Neuronal stem cell (in vitro differentiated cells): Measurements from ENCODE around the gene CTXND1.
A peak's percentile ranks its signal among the peaks of the same experiment; 100 is the strongest.

Experiments used
- DNase-seq: peaks from one replicate; pipeline ENCODE4 v3.0.0-alpha.2; 2013; ENCODE audit warnings: low spot score
- H2AFZ ChIP-seq: one replicate; pipeline ENCODE4 v1.6.1; 2013; ENCODE audit warnings: mild to moderate bottlenecking, low read length, inconsistent platforms
- H2AK5ac ChIP-seq: 2 replicates; pipeline ENCODE4 v1.6.1; 2013; ENCODE audit warnings: low read depth, mild to moderate bottlenecking, inconsistent platforms, low read length, moderate library complexity, mixed read lengths
- H2BK120ac ChIP-seq: 2 replicates; pipeline ENCODE4 v1.6.1; 2013; ENCODE audit warnings: low read depth, mild to moderate bottlenecking, inconsistent platforms, low read length, moderate library complexity, mixed read lengths
- H2BK12ac ChIP-seq: one replicate; pipeline ENCODE4 v1.6.1; 2013; ENCODE audit warnings: low read length, inconsistent platforms
- H2BK15ac ChIP-seq: 2 replicates; pipeline ENCODE4 v1.6.1; 2013; ENCODE audit warnings: mild to moderate bottlenecking, low read length, inconsistent platforms, mixed read lengths
- H2BK5ac ChIP-seq: one replicate; pipeline ENCODE4 v1.6.1; 2013; ENCODE audit warnings: inconsistent platforms, mild to moderate bottlenecking, low read length, moderate library complexity
- H3K14ac ChIP-seq: one replicate; pipeline ENCODE4 v1.6.1; 2013; ENCODE audit warnings: low read length, inconsistent platforms
- H3K18ac ChIP-seq: 2 replicates; pipeline ENCODE4 v1.6.1; 2013; ENCODE audit warnings: low read length, inconsistent platforms
- H3K23ac ChIP-seq: 2 replicates; pipeline ENCODE4 v1.6.1; 2013; ENCODE audit warnings: low read depth, mild to moderate bottlenecking, mixed read lengths, low read length, inconsistent platforms; ENCODE audit not compliant: poor library complexity
- H3K27ac ChIP-seq: replicated peaks from 3 replicates; pipeline ENCODE4 v1.5.1; 2013; ENCODE audit warnings: low read length, inconsistent platforms
- H3K27me3 ChIP-seq, 3 experiments: 2 replicates each; pipeline ENCODE4 v1.6.1; 2013; ENCODE audit warnings: low read length in 3 of 3, mild to moderate bottlenecking in 2 of 3, inconsistent platforms in 1 of 3, low read depth in 1 of 3, mixed read lengths in 1 of 3, moderate library complexity in 1 of 3; ENCODE audit not compliant: control insufficient read depth in 3 of 3, insufficient read depth in 3 of 3
- H3K36me3 ChIP-seq, 2 donors: replicated peaks in 1 of 2; 2 replicates each; pipeline ENCODE4 v1.6.1; 2013; ENCODE audit warnings: low read length in 2 of 2; ENCODE audit not compliant: control insufficient read depth in 2 of 2, insufficient read depth in 2 of 2
- H3K4ac ChIP-seq: 2 replicates; pipeline ENCODE4 v1.6.1; 2013; ENCODE audit warnings: inconsistent platforms, mild to moderate bottlenecking, low read length, moderate library complexity
- H3K4me1 ChIP-seq, 2 donors: 1 replicate in 1 of 2; 2 replicates in 1 of 2; pipeline ENCODE4 v1.6.1; 2013; ENCODE audit warnings: low read length in 2 of 2, low read depth in 1 of 2; ENCODE audit not compliant: control insufficient read depth in 2 of 2, insufficient read depth in 1 of 2
- H3K4me2 ChIP-seq: one replicate; pipeline ENCODE4 v1.6.1; 2013; ENCODE audit warnings: mild to moderate bottlenecking, low read length, inconsistent platforms; ENCODE audit not compliant: insufficient read depth, poor library complexity, severe bottlenecking
- H3K4me3 ChIP-seq, 2 donors: 2 replicates each; pipeline ENCODE4 v1.5.1; 2013; ENCODE audit warnings: low read length in 2 of 2, mild to moderate bottlenecking in 2 of 2, inconsistent platforms in 1 of 2, moderate library complexity in 1 of 2
- H3K79me1 ChIP-seq: one replicate; pipeline ENCODE4 v1.6.1; 2013; ENCODE audit warnings: low read depth, mild to moderate bottlenecking, inconsistent platforms, low read length, moderate library complexity
- H3K9ac ChIP-seq: one replicate; pipeline ENCODE4 v1.6.1; 2013; ENCODE audit warnings: mild to moderate bottlenecking, low read depth, low read length, inconsistent platforms; ENCODE audit not compliant: poor library complexity
- H3K9me3 ChIP-seq, 2 donors: replicated peaks in 1 of 2; 2 replicates each; pipeline versions ENCODE3 to v1.6.1; 2013; ENCODE audit warnings: low read length in 2 of 2, mild to moderate bottlenecking in 2 of 2, inconsistent platforms in 1 of 2, low read depth in 1 of 2, mixed read lengths in 1 of 2, moderate library complexity in 1 of 2; ENCODE audit not compliant: control insufficient read depth in 2 of 2, insufficient read depth in 1 of 2
- H4K8ac ChIP-seq: one replicate; pipeline ENCODE4 v1.6.1; 2013; ENCODE audit warnings: low read depth, mild to moderate bottlenecking, inconsistent platforms, low read length, moderate library complexity
- H4K91ac ChIP-seq: one replicate; pipeline ENCODE4 v1.6.1; 2013; ENCODE audit warnings: low read length, low read depth, mild to moderate bottlenecking, inconsistent platforms; ENCODE audit not compliant: poor library complexity
- WGBS, 2 donors: extraction: QIAGEN DNeasy Blood & Tissue Kit; methylation state at CpG; one replicate each; pipeline ENCODE4 v1.1.7; 2013; ENCODE audit warnings: missing lambda C conversion rate in 2 of 2, mixed read lengths in 1 of 2; ENCODE audit not compliant: insufficient read length in 2 of 2, insufficient replicate concordance in 1 of 2; ENCODE audit errors: extremely low coverage in 2 of 2; 5-methylcytosine and 5-hydroxymethylcytosine counted together

The CTXND1 gene

DNA sequence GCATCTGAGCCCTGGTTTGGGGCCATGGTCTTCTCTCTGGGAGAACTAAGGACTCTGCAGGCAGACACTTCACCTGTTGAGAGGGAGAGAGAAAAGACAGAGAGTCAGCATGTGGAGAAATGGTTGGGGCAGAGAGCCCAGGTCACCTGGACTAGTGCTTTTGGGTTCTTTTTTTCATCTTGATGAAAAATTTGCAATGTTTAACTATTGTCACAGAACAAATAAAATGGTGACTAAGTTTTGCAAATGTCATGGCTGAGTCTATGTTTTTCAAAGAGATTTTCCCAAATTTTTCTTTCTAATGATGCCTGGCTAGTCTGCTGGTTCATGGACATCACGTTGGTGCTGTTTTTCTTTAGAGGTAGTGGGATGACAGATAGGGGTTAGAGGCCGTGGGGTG, 81.4 kb downstream of the CTXND1 start:
- H2BK15ac ChIP-seq: no peak overlapping the region
- H3K4me3 ChIP-seq: no peak overlapping the region
- no peak overlapping the region for H3K18ac ChIP-seq
- H3K14ac ChIP-seq: no peak overlapping the region
- WGBS, 2 donors: no CpG with 5 or more reads among the region's 2 CpGs
- no peak overlapping the region for H3K23ac ChIP-seq
- no peak for DNase-seq
- no peak overlapping the region for H3K4ac ChIP-seq
- H2AFZ ChIP-seq: no peak overlapping the region
- H3K36me3 ChIP-seq: peaks cover 5 to 6% of the 10 kb centered on the region in 2 donors
- no peaks in the 10 kb centered on the region for H3K79me1 ChIP-seq
- peaks cover 0 to 3% of the 10 kb centered on the region in 2 donors for H3K4me1 ChIP-seq
- H2AK5ac ChIP-seq: no peak overlapping the region
- peak overlapping the region; percentile 6 for H2BK5ac ChIP-seq
- no peak overlapping the region for H4K8ac ChIP-seq
- no peak overlapping the region for H3K27ac ChIP-seq
- H3K4me2 ChIP-seq: no peak overlapping the region
- no peak overlapping the region for H3K9ac ChIP-seq
- H3K27me3 ChIP-seq: no peaks in the 10 kb centered on the region
- H4K91ac ChIP-seq: no peak overlapping the region
- H2BK12ac ChIP-seq: no peak overlapping the region
- peaks cover 0 to 2% of the 10 kb centered on the region in 2 donors for H3K9me3 ChIP-seq
- no peak overlapping the region for H2BK120ac ChIP-seq

DNA sequence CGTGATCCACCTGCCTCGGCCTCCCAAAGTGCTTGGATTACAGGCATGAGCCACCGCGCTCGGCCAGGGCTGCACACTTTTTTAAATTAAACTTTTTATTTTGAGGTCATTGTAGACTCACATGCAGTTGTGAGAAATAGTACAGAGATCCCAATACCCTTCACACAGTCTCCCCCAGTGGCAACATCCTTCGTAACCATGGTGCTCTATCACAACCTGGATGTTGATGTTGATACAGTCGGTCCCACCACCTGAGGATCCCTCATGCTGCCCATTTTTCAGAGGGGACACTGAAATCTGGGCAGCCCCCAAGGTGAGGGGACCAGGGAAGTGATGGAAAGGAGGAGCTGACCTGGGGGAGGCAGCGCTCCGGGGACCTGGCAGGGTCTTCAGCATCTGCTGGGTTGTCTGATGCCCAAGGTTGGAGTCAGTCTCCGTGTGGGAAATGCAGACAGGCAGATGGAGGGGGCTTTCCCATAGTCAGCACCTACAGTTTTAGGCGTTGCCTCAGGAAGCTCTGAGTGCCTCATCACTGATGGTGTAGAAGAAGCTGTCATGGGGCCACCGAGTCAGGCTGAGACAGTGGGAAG, 82.2 kb downstream of the CTXND1 start:
- no peak overlapping the region for H2BK15ac ChIP-seq
- no peak overlapping the region for H3K18ac ChIP-seq
- H2AFZ ChIP-seq: no peak overlapping the region
- no peak for DNase-seq
- no peak overlapping the region for H3K4ac ChIP-seq
- H3K79me1 ChIP-seq: no peaks in the 10 kb centered on the region
- no peak overlapping the region for H3K4me3 ChIP-seq
- H4K91ac ChIP-seq: no peak overlapping the region
- no peak overlapping the region for H4K8ac ChIP-seq
- H2BK12ac ChIP-seq: no peak overlapping the region
- peaks cover 0 to 3% of the 10 kb centered on the region in 2 donors for H3K4me1 ChIP-seq
- H3K14ac ChIP-seq: no peak overlapping the region
- no peaks in the 10 kb centered on the region for H3K27me3 ChIP-seq
- H3K9me3 ChIP-seq: peaks cover 0 to 2% of the 10 kb centered on the region in 2 donors
- H3K4me2 ChIP-seq: no peak overlapping the region
- peak overlapping the region; percentile 6 for H2BK5ac ChIP-seq
- no peak overlapping the region for H2BK120ac ChIP-seq
- no CpG with 5 or more reads among the region's 12 CpGs for WGBS, 2 donors
- H3K23ac ChIP-seq: no peak overlapping the region
- H2AK5ac ChIP-seq: no peak overlapping the region
- peaks cover 2 to 6% of the 10 kb centered on the region in 2 donors for H3K36me3 ChIP-seq
- H3K27ac ChIP-seq: no peak overlapping the region
- H3K9ac ChIP-seq: no peak overlapping the region

DNA sequence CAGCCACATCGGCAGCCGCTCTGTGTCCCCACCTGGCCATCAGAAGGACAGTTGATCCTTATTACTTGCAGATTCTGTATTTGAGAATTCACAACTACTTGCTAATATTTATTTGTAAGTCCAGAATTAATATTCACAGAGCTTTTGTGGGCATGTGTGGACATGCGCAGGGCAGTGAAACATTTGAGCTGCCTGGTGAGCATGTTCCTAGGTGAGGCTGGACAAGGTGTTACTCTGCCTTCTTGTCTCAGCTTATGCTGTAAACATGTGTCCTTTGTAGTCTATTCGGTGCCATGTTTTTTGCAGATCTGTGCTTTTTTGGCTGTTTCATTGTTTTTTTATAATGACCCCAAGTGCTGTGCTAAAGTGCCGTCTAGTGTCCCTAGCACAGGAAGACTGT, 83.6 kb downstream of the CTXND1 start:
- no peak overlapping the region for H3K9ac ChIP-seq
- H2BK5ac ChIP-seq: no peak overlapping the region
- H3K36me3 ChIP-seq: peaks cover under 1 to 14% of the 10 kb centered on the region in 2 donors
- peaks cover 0 to 2% of the 10 kb centered on the region in 2 donors for H3K9me3 ChIP-seq
- no peak overlapping the region for H2AK5ac ChIP-seq
- H3K4me3 ChIP-seq: no peak overlapping the region
- H2BK12ac ChIP-seq: no peak overlapping the region
- no peak overlapping the region for H3K4ac ChIP-seq
- no peak for DNase-seq
- H3K23ac ChIP-seq: no peak overlapping the region
- no peak overlapping the region for H2AFZ ChIP-seq
- WGBS, 2 donors: no CpG with 5 or more reads among the region's 5 CpGs
- no peak overlapping the region for H2BK15ac ChIP-seq
- no peak overlapping the region for H4K91ac ChIP-seq
- H3K79me1 ChIP-seq: no peaks in the 10 kb centered on the region
- H4K8ac ChIP-seq: no peak overlapping the region
- H3K4me1 ChIP-seq: peaks cover 0 to 3% of the 10 kb centered on the region in 2 donors
- no peak overlapping the region for H3K18ac ChIP-seq
- no peaks in the 10 kb centered on the region for H3K27me3 ChIP-seq
- H2BK120ac ChIP-seq: no peak overlapping the region
- H3K4me2 ChIP-seq: no peak overlapping the region
- no peak overlapping the region for H3K14ac ChIP-seq
- no peak overlapping the region for H3K27ac ChIP-seq

DNA sequence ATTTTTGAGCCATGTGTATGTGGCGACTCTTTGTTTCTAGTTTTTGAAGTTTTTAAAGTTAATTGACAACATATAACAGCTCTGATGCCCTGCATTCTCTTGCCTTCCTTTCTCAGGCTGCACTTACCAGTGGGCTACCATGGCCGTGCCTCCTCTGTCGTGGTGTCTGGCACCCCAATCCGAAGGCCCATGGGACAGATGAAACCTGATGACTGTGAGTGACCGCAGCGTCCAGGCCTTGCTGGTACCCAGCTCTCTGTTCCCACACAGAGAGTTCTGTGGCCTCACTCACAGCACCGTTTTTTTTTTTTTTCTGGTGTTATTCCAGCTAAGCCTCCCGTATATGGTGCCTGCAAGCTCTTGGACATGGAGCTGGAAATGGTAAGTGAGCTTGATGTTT, 84.1 kb downstream of the CTXND1 start:
- Histone ChIP-seq H3K4me3 (no peak overlapping the region), H2BK12ac (no peak overlapping the region), H3K23ac (no peak overlapping the region), H3K9ac (no peak overlapping the region), H3K18ac (peak overlapping the region; percentile 61), H3K4me2 (no peak overlapping the region), H4K8ac (no peak overlapping the region), H3K27me3 (no peaks in the 10 kb centered on the region), H3K4ac (no peak overlapping the region), H2BK120ac (no peak overlapping the region), H2BK5ac (no peak overlapping the region), H3K9me3 (peaks cover 0 to 2% of the 10 kb centered on the region in 2 donors), H3K27ac (no peak overlapping the region), H3K36me3 (peaks cover 0 to 14% of the 10 kb centered on the region in 2 donors), H3K79me1 (no peaks in the 10 kb centered on the region), H3K4me1 (peaks cover 0 to 3% of the 10 kb centered on the region in 2 donors), H3K14ac (no peak overlapping the region), H2BK15ac (no peak overlapping the region), H2AFZ (no peak overlapping the region), H2AK5ac (no peak overlapping the region), H4K91ac (no peak overlapping the region)
- WGBS, 2 donors: no CpG with 5 or more reads among the region's 8 CpGs
- DNase-seq: no peak
